GM12874 (cell line): Measurements from ENCODE around the gene COQ8A.

Experiments
- CTCF ChIP-seq: IDR thresholded peaks from 2 replicates; pipeline ENCODE4 v1.5.1; 2011; ENCODE audit warnings: low read depth, mild to moderate bottlenecking, control low read depth, low read length, moderate library complexity; ENCODE audit not compliant: insufficient read depth

Gene COQ8A

GRCh38 chr1:226954337-226954736 is 14.2 kb downstream of the COQ8A start:
- no peak for TF ChIP-seq CTCF

DNA sequence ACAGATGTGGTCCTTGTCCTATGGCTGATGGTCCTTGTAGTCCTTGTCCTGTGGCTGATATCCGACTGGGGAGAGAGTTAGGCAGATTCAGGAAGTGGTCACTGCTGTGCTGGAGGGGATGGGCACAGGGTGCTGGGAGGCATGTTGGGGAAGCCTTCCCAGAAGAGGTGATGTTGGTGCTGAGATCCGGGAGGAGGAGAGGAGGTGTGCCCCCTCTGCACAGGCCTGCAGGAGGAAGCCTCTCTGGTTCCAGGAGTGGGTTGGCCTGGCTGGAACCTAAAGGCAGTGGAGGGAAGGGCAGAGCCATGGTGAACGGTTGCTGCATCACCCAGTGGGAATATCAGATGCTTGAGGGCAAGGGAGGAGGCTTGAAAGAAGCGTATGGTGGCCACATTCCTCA is 14.7 kb downstream of the COQ8A start:
- no peak for TF ChIP-seq CTCF

GRCh38 chr1:226956942-226957713 is 17.0 kb downstream of the COQ8A start:
- TF ChIP-seq CTCF, result no peak

DNA sequence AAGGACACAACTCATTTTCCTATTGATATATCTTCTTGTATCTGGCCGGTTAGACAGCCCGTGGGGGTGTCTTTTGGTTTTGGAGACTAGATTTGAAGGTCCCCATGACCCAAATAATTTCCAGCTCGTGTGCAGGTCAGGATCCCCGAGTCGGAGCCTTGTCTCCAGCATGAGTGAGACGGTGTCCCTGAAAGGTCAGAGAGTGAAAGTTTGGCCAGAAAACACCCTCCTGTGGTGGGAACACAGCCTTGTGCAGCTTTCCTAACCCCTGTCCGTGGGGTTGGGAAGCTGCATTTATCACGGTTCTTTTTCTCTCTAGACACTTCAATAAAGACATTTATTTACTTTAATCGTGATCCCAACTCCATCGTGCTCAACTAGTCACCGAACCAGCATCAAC is 17.6 kb downstream of the COQ8A start:
- no peak for TF ChIP-seq CTCF

GRCh38 chr1:226958300-226958699 is 18.2 kb downstream of the COQ8A start:
- TF ChIP-seq CTCF, result no peak

GRCh38 chr1:226960256-226960655 is 20.2 kb downstream of the COQ8A start:
- no peak for TF ChIP-seq CTCF

GRCh38 chr1:226960944-226961765 is 21.1 kb downstream of the COQ8A start:
- no peak for TF ChIP-seq CTCF
